Muscle of leg (tissue), 9 donors: Measurements from ENCODE around the gene PSKH1. TPM values are rescaled to one million over a fixed set of nuclear protein-coding genes. Genes with fewer than 3 reads are reported as not detected.

ENCODE experiments used
- polyA plus RNA-seq, 8 donors: library from polyadenylated mRNA; unstranded; fragments of 120-200 nt; gene quantifications; one replicate each; pipeline versions ENCODE4 v1.2.1 to v1.2.3, GENCODE V29; 2013; ENCODE audit warnings: inconsistent platforms in 1 of 8, low replicate concordance in 1 of 8; ENCODE audit not compliant: insufficient read length in 8 of 8, insufficient read depth in 1 of 8
- total RNA-seq: library from RNA; stranded (reverse); fragments of 120-200 nt; gene quantifications from one replicate; pipeline ENCODE4 v1.2.4, GENCODE V29; 2013

Gene PSKH1
- total and polyA plus RNA-seq, 9 donors: 8.6 to 26.1 (median 23.9) TPM

Other genes starting within 250 kb of the PSKH1 start
- gene CARMIL2, start 248.1 kb upstream of the PSKH1 start, total RNA-seq: 0.18 TPM
- gene CARMIL2, start 248.1 kb upstream of the PSKH1 start, polyA plus RNA-seq: 1 to 10 TPM in 2 of 8 donors, under 1 TPM in 6; 0.17 to 1.2 (median 0.53) TPM
- 14.0 TPM for gene ACD, start 233.0 kb upstream of the PSKH1 start, total RNA-seq
- gene ACD, start 233.0 kb upstream of the PSKH1 start, polyA plus RNA-seq: 10 to 100 TPM; 13.7 to 19.3 (median 16.5) TPM
- 1.3 TPM for gene PARD6A, start 232.3 kb upstream of the PSKH1 start, total RNA-seq
- 1 to 10 TPM in 5 of 8 donors, under 1 TPM in 3; 0.59 to 1.8 (median 1.3) TPM for gene PARD6A, start 232.3 kb upstream of the PSKH1 start, polyA plus RNA-seq
- 10.2 TPM for gene ENKD1, start 226.5 kb upstream of the PSKH1 start, total RNA-seq
- gene ENKD1, start 226.5 kb upstream of the PSKH1 start, polyA plus RNA-seq: 10 to 100 TPM in 1 of 8 donors, 1 to 10 TPM in 7; 8.1 to 13.4 (median 9.0) TPM
- 2.6 TPM for gene C16orf86, start 226.4 kb upstream of the PSKH1 start, total RNA-seq
- 1 to 10 TPM; 2.1 to 4.3 (median 2.7) TPM for gene C16orf86, start 226.4 kb upstream of the PSKH1 start, polyA plus RNA-seq
- gene GFOD2, start 173.9 kb upstream of the PSKH1 start, total RNA-seq: 11.4 TPM
- 10 to 100 TPM; 13.1 to 18.3 (median 14.1) TPM for gene GFOD2, start 173.9 kb upstream of the PSKH1 start, polyA plus RNA-seq
- 7.1 TPM for gene RANBP10, start 86.7 kb upstream of the PSKH1 start, total RNA-seq
- gene RANBP10, start 86.7 kb upstream of the PSKH1 start, polyA plus RNA-seq: 10 to 100 TPM; 13.6 to 24.1 (median 20.4) TPM
- 0.89 TPM for gene TSNAXIP1, start 86.4 kb upstream of the PSKH1 start, total RNA-seq
- 1 to 10 TPM in 7 of 8 donors, under 1 TPM in 1; 0.80 to 1.9 (median 1.5) TPM for gene TSNAXIP1, start 86.4 kb upstream of the PSKH1 start, polyA plus RNA-seq
- 29.4 TPM for gene THAP11, start 50.9 kb upstream of the PSKH1 start, total RNA-seq
- gene THAP11, start 50.9 kb upstream of the PSKH1 start, polyA plus RNA-seq: 10 to 100 TPM; 25.3 to 29.5 (median 27.2) TPM
- gene NUTF2, start 46.3 kb upstream of the PSKH1 start, total RNA-seq: 47.8 TPM
- 100 to 1,000 TPM; 125 to 136 (median 128) TPM for gene NUTF2, start 46.3 kb upstream of the PSKH1 start, polyA plus RNA-seq
- 32.0 TPM for gene CENPT, start 45.6 kb upstream of the PSKH1 start, total RNA-seq
- 10 to 100 TPM; 31.2 to 47.9 (median 39.8) TPM for gene CENPT, start 45.6 kb upstream of the PSKH1 start, polyA plus RNA-seq
- gene EDC4, start 20.2 kb upstream of the PSKH1 start, total RNA-seq: 56.9 TPM
- gene EDC4, start 20.2 kb upstream of the PSKH1 start, polyA plus RNA-seq: 100 to 1,000 TPM; 100 to 124 (median 114) TPM
- gene NRN1L, start 8.4 kb upstream of the PSKH1 start, total RNA-seq: 0.75 TPM
- 1 to 10 TPM in 1 of 8 donors, under 1 TPM in 5, not detected in 2; 0.24 to 1.3 (median 0.79) TPM for gene NRN1L, start 8.4 kb upstream of the PSKH1 start, polyA plus RNA-seq
- gene CTRL, start 38.6 kb downstream of the PSKH1 start, total RNA-seq: 0.66 TPM
- 1 to 10 TPM; 2.3 to 5.2 (median 3.6) TPM for gene CTRL, start 38.6 kb downstream of the PSKH1 start, polyA plus RNA-seq
- gene PSMB10, start 43.6 kb downstream of the PSKH1 start, total RNA-seq: 44.6 TPM
- gene PSMB10, start 43.6 kb downstream of the PSKH1 start, polyA plus RNA-seq: 10 to 100 TPM; 24.7 to 42.1 (median 32.5) TPM
- 12.5 TPM for gene LCAT, start 50.9 kb downstream of the PSKH1 start, total RNA-seq
- gene LCAT, start 50.9 kb downstream of the PSKH1 start, polyA plus RNA-seq: 10 to 100 TPM; 19.1 to 30.0 (median 26.0) TPM
- 34.2 TPM for gene SLC12A4, start 75.4 kb downstream of the PSKH1 start, total RNA-seq
- 10 to 100 TPM; 34.4 to 55.2 (median 43.4) TPM for gene SLC12A4, start 75.4 kb downstream of the PSKH1 start, polyA plus RNA-seq
- 0.04 TPM for gene DPEP3, start 87.2 kb downstream of the PSKH1 start, total RNA-seq
- under 1 TPM in 4 of 8 donors, not detected in 4; 0.05 to 0.15 (median 0.11) TPM for gene DPEP3, start 87.2 kb downstream of the PSKH1 start, polyA plus RNA-seq
- gene DPEP2, start 106.2 kb downstream of the PSKH1 start, total RNA-seq: 0.75 TPM
- 1 to 10 TPM in 5 of 8 donors, under 1 TPM in 3; 0.52 to 1.4 (median 1.1) TPM for gene DPEP2, start 106.2 kb downstream of the PSKH1 start, polyA plus RNA-seq
- not detected for gene DPEP2NB, start 122.7 kb downstream of the PSKH1 start, total RNA-seq
- gene DPEP2NB, start 122.7 kb downstream of the PSKH1 start, polyA plus RNA-seq: not detected
- 5.2 TPM for gene DDX28, start 130.0 kb downstream of the PSKH1 start, total RNA-seq
- gene DDX28, start 130.0 kb downstream of the PSKH1 start, polyA plus RNA-seq: 1 to 10 TPM; 5.3 to 7.2 (median 6.3) TPM
- gene DUS2, start 130.0 kb downstream of the PSKH1 start, total RNA-seq: 13.4 TPM
- gene DUS2, start 130.0 kb downstream of the PSKH1 start, polyA plus RNA-seq: 10 to 100 TPM; 10.1 to 13.7 (median 12.1) TPM
- gene NFATC3, start 192.1 kb downstream of the PSKH1 start, total RNA-seq: 39.0 TPM
- 10 to 100 TPM; 22.0 to 33.4 (median 25.9) TPM for gene NFATC3, start 192.1 kb downstream of the PSKH1 start, polyA plus RNA-seq